Measurements from ENCODE around the gene PTPRE. TPM values are rescaled to one million over a fixed set of nuclear protein-coding genes. Genes with fewer than 3 reads are reported as not detected.

Gene PTPRE
- total RNA-seq, 1 experiment from 2014 or later = 0.70 TPM

- no peak for TF ChIP-seq CTCF (conservative IDR thresholded peaks at IDR 0.05)
- no peak overlapping the region for H4K5ac ChIP-seq (ENCODE audit: insufficient read length, low read depth, low read length)
- Mint-ChIP-seq H3K27ac (no peak overlapping the region), H3K27me3 (ENCODE audit: low read depth) (no peaks in the 10 kb centered on the region), H3K36me3 (ENCODE audit: insufficient read depth in 1 of 3, low read depth in 3 of 3) (peaks cover 13 to 27% (median 18%) of the 10 kb centered on the region in 3 experiments; a peak in 6 of 7 replicates), H3K4me1 (no peaks in the 10 kb centered on the region), H3K4me3 (no peak overlapping the region), H3K9me3 (no peaks in the 10 kb centered on the region)
- no peaks in the 10 kb centered on the region for H3K4me1 ChIP-seq (ENCODE audit: insufficient read depth, low read length)
- no peak overlapping the region for H4K8ac ChIP-seq (replicated peaks; ENCODE audit: insufficient read length, low read depth, low read length)
- H3K14ac ChIP-seq (ENCODE audit: insufficient read depth, low read length) = no peak overlapping the region
- WGBS (ENCODE audit: extremely low coverage, insufficient read length, low lambda C conversion rate) = no CpG with 5 or more reads among the region's 4 CpGs
- peaks cover 2% of the 10 kb centered on the region for H3K23me2 ChIP-seq (ENCODE audit: insufficient read length, low read depth, low read length, poor library complexity, severe bottlenecking)
- no peak overlapping the region for H3K56ac ChIP-seq (ENCODE audit: insufficient read length, low read depth, low read length)
- H3K9me3 ChIP-seq (ENCODE audit: control insufficient read depth, low read depth, low read length) = no peaks in the 10 kb centered on the region
- no peaks in the 10 kb centered on the region for H3K79me2 ChIP-seq (ENCODE audit: insufficient read depth, low read length)
- no peak overlapping the region for H3K23ac ChIP-seq (ENCODE audit: insufficient read length, low read depth, low read length)
- no peak overlapping the region for H2BK20ac ChIP-seq (ENCODE audit: low read depth, low read length, poor library complexity, severe bottlenecking)
- H2BK15ac ChIP-seq (ENCODE audit: low read depth, low read length) = no peak overlapping the region
- H3T11ph ChIP-seq (ENCODE audit: low read length) = no peak overlapping the region
- H3K18ac ChIP-seq (ENCODE audit: insufficient read length, low read depth, low read length) = no peak overlapping the region
- H3K27ac ChIP-seq (ENCODE audit: insufficient read length, low read depth, low read length) = no peak overlapping the region
- no peaks in the 10 kb centered on the region for H4K20me1 ChIP-seq (ENCODE audit: control insufficient read depth, insufficient read depth, insufficient read length)
- H2BK12ac ChIP-seq (ENCODE audit: insufficient read length, low read depth, low read length) = no peak overlapping the region
- H3K4me2 ChIP-seq (ENCODE audit: insufficient read depth, insufficient read length, low read length) = no peak overlapping the region
- DNase-seq = no peak
- no peak overlapping the region for H3K4ac ChIP-seq (ENCODE audit: low read depth, low read length)
- no peaks in the 10 kb centered on the region for H3K27me3 ChIP-seq (ENCODE audit: insufficient read depth, low read length)
- H2AFZ ChIP-seq (ENCODE audit: low read length) = no peak overlapping the region
- no peaks in the 10 kb centered on the region for H3K79me1 ChIP-seq (ENCODE audit: insufficient read depth, low read depth, low read length, poor library complexity, severe bottlenecking)
- no peak overlapping the region for H2BK5ac ChIP-seq (ENCODE audit: insufficient read length, low read length)
- H2AK5ac ChIP-seq (ENCODE audit: insufficient read length, low read length) = no peak overlapping the region
- H2BK120ac ChIP-seq (ENCODE audit: low read depth, low read length, poor library complexity, severe bottlenecking) = no peak overlapping the region
- H3K9ac ChIP-seq (ENCODE audit: extremely low read depth, insufficient read length, low read length) = no peak overlapping the region
- no peak overlapping the region for H4K91ac ChIP-seq (ENCODE audit: insufficient read length, low read depth, low read length)
Measured at GRCh38 chr10:128105383-128105782, 198.5 kb downstream of the PTPRE start.

Data from H9 (cell line).